Colonic mucosa (tissue), 4 donors: ENCODE measurements around the gene TELO2. TPM values are rescaled to one million over a fixed set of nuclear protein-coding genes. Genes with fewer than 3 reads are reported as not detected.
A peak's percentile ranks its signal among the peaks of the same experiment; 100 is the strongest.

Source experiments
- DNase-seq: peaks from one replicate; pipeline ENCODE4 v3.0.0-alpha.2; 2020
- H3K27ac ChIP-seq: fragments of 200-600 bp; one replicate; pipeline ENCODE4 v1.8.0; 2021
- H3K27me3 ChIP-seq: fragments of 200-600 bp; one replicate; pipeline ENCODE4 v1.8.0; 2021
- H3K36me3 ChIP-seq: fragments of 200-600 bp; one replicate; pipeline ENCODE4 v1.8.0; 2021
- H3K4me1 ChIP-seq: fragments of 200-600 bp; one replicate; pipeline ENCODE4 v1.8.0; 2021; ENCODE audit warnings: mild to moderate bottlenecking
- H3K4me3 ChIP-seq: fragments of 200-600 bp; one replicate; pipeline ENCODE4 v1.8.0; 2021
- H3K9ac ChIP-seq, 2 donors: one replicate each; pipeline ENCODE4 v1.7.0; 2013; ENCODE audit warnings: control low read depth in 2 of 2, low read depth in 2 of 2, low read length in 2 of 2
- H3K9me3 ChIP-seq: fragments of 200-600 bp; one replicate; pipeline ENCODE4 v1.8.0; 2021
- CTCF ChIP-seq: fragments of 200-600 bp; IDR thresholded peaks from one replicate; pipeline ENCODE4 v1.8.0; 2022; ENCODE audit warnings: antibody characterized with exemption, mild to moderate bottlenecking
- intact Hi-C: fragments of 100-400 bp; cut with DNase I; formaldehyde crosslinking; loops from one replicate; pipeline ENCODE4 v1.14.1; 2022
- total RNA-seq, 2 donors: library from RNA; stranded (reverse); fragmentation: NEBNext Ultra II Directional in 1 of 2; extraction: Animal tissue kit (Norgen Biotek cat#: 25700) in 1 of 2; gene quantifications; one replicate each; pipeline ENCODE4 v1.2.1, GENCODE V29; 2021
- donor health status: healthy.
- donor health status: DM: no; HTN: no; CAD: no.
- donor health status: DM: no; HTN: no; CAD: no.

The TELO2 gene
- total RNA-seq, 2 donors from 2014 or later, result 18.4 to 76.0 TPM

DNA sequence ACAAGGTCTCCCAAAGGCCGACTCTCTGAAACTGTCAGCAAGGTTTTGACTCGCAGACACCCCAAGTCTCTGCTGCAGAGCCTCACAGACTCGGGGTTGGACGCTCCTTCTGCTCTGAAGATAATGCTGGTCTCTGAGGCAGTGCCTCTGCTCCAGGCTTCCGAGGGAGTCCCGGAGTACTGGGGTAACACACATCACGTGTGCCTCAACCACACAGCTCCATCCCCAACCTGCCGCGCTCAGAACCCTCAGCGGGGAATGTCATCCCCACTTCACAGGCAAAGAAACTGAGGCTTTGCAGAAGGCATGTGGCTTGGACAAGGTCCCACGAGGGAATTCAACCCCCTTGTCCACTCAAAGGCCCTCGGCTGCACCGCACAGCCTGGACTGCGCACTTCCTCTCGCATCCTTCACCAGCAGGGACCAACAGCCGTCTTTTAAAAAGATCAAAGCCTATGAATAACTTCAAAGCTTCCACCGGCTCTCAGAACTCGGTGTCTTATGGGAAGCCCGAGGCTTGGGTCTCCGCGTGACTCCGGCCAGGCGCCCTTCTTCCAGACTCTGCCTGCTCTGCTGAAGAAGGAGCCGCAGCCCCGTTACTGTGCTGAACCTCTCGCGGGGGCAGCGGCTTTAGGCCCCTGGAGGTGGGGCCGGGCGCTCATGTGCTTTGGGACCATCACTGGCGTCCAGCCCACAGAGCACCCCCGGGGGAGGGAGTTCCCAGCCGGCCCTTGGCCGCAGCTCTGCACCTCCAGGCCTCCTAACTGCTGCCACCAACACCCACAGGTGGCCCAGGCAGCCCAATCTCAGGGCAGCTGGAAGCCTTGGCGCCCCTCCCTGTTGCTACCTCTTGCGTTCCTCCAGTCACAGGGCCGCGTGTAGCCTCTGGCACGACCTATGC is 42.5 kb downstream of the TELO2 start:
- Histone ChIP-seq H3K9ac (peak overlapping the region in 1 of 2 donors; percentile 79), H3K27ac (no peak overlapping the region)
- no peak for TF ChIP-seq CTCF

GRCh38 chr16:1536601-1537000 is 43.4 kb downstream of the TELO2 start:
- DNase-seq, result no peak
- Histone ChIP-seq H3K9ac (peak overlapping the region in 1 of 2 donors; percentile 35), H3K4me1 (no peaks in the 10 kb centered on the region), H3K9me3 (no peaks in the 10 kb centered on the region), H3K27ac (no peak overlapping the region), H3K27me3 (no peaks in the 10 kb centered on the region), H3K4me3 (no peak overlapping the region), H3K36me3 (no peaks in the 10 kb centered on the region)
- no peak for TF ChIP-seq CTCF
- intact Hi-C loops, result no loop called here

More for the DNA sequence above, 42.5 kb downstream of the TELO2 start:
- intact Hi-C loops, result no loop called here
- peak overlapping the region; percentile 42 for H3K4me3 ChIP-seq
- H3K36me3 ChIP-seq, result no peaks in the 10 kb centered on the region
- no peaks in the 10 kb centered on the region for H3K27me3 ChIP-seq
- no peak for DNase-seq
- H3K4me1 ChIP-seq, result no peaks in the 10 kb centered on the region
- H3K9me3 ChIP-seq, result no peaks in the 10 kb centered on the region

DNA sequence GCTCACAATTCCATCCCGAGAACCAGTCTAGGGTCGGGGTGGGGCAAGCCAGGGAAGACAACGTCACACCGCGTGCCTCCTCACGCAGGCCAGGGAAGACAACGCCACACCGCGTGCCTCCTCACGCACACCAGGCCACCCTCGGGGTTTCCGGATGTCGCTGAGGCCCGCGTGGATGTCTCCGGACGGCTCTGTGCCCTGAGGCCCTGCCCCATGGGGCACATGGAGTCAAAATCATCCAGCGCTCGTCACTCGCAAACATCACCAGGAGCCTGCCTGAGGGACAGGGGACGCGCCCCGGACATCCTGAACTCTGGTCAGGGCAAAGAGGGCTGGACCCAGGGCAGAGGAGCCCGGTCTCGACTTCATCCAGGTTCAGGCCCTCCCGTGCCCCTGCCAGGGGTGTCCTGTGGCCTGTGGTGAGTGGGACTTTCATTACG is 44.0 kb downstream of the TELO2 start:
- no peak for DNase-seq
- H3K36me3 ChIP-seq, result no peaks in the 10 kb centered on the region
- no peaks in the 10 kb centered on the region for H3K4me1 ChIP-seq
- H3K9me3 ChIP-seq, result no peaks in the 10 kb centered on the region
- peak overlapping the region in 1 of 2 donors; percentile 35 for H3K9ac ChIP-seq
- no peak for TF ChIP-seq CTCF
- no peak overlapping the region for H3K27ac ChIP-seq
- no peaks in the 10 kb centered on the region for H3K27me3 ChIP-seq
- H3K4me3 ChIP-seq, result no peak overlapping the region
- intact Hi-C loops, result no loop called here

GRCh38 chr16:1537763-1538289 is 44.7 kb downstream of the TELO2 start:
- Histone ChIP-seq H3K36me3 (no peaks in the 10 kb centered on the region), H3K9me3 (no peaks in the 10 kb centered on the region), H3K27me3 (no peaks in the 10 kb centered on the region), H3K4me3 (no peak overlapping the region), H3K9ac (no peak overlapping the region), H3K4me1 (no peaks in the 10 kb centered on the region), H3K27ac (no peak overlapping the region)
- no peak for TF ChIP-seq CTCF
- no peak for DNase-seq
- intact Hi-C loops, result no loop called here

DNA sequence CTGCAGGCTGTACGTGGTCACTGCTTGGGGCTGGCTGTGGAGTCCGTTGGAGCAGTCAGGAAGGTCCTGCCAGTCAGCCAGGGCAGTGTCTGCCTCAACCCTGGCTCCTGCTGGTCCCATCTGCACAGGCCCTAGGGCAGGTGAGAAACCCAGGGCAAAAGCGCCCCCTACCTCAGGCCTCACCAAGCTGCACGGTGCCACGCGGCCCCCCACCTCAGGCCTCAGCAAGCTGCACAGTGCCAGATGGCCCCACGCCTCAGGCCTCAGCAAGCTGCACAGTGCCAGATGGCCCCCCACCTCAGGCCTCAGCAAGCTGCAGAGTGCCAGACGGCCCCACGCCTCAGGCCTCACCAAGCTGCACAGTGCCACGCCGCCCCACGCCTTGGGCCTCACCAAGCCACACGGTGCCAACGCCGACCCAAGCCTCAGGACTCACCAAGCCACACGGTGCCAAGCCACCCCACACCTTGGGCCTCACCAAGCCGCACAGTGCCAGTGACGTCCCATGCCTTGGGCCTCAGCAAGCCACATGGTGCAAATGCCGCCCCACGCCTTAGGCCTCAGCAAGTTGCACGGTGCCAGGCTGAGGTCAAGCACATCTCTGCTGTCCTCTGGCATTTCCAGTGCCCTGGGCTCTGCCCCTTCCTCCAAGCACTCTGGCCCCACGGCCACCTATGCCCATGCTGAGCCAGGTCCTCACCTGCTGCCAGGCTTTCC is 45.8 kb downstream of the TELO2 start:
- no peak for DNase-seq
- no peaks in the 10 kb centered on the region for H3K36me3 ChIP-seq
- no peaks in the 10 kb centered on the region for H3K4me1 ChIP-seq
- TF ChIP-seq CTCF, result no peak
- no peaks in the 10 kb centered on the region for H3K9me3 ChIP-seq
- H3K27ac ChIP-seq, result no peak overlapping the region
- no peak overlapping the region for H3K4me3 ChIP-seq
- intact Hi-C loops, result no loop called here
- H3K9ac ChIP-seq, result peak overlapping the region in 1 of 2 donors; percentile 12
- H3K27me3 ChIP-seq, result no peaks in the 10 kb centered on the region
